ENCODE results near the gene PRG2.

DNA sequence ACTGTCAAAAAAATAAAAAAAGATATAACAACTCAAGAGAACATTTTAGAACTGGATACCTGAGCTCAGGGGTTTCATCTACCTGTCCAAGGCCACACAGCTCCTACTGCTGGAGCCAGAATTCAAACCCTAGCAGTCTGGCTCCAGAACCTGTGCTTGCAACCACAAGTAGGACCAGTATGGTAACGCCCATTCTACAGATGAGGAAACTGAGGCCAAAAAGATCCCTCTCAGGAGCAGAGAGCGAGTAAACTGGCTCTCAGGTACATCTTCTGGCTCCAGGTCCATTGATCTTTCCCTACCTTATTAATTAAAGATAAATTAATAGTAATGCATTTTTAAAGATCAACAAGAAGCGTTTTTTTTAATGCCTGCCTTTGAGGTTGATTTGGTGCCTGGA is 33.1 kb downstream of the PRG2 start:
- TF ChIP-seq POLR2A (IDR thresholded peaks at IDR 0.05; ENCODE audit: extremely low read depth, insufficient read length) (no peak), CTCF (IDR thresholded peaks at IDR 0.05; ENCODE audit: low read depth, low read length) (no peak)

Measured in NB4 (cell line).